GM23248 (cell line): Measurements from ENCODE around the gene LYPD6B.

Experiments
- EZH2 ChIP-seq: fragments of 200-600 bp; sonication (generic); IDR thresholded peaks from 2 replicates; pipeline ENCODE4 v1.6.1; 2018; ENCODE audit warnings: antibody characterized with exemption, mild to moderate bottlenecking; ENCODE audit not compliant: insufficient read depth, poor library complexity, severe bottlenecking
- EZH2phosphoT487 ChIP-seq: fragments of 200-600 bp; sonication (generic); IDR thresholded peaks from 2 replicates; pipeline ENCODE4 v1.6.1; 2018; ENCODE audit warnings: antibody characterized with exemption, moderate library complexity, mild to moderate bottlenecking, low read depth; ENCODE audit not compliant: insufficient read depth

- TF ChIP-seq EZH2 (no peak), EZH2phosphoT487 (no peak)
These were observed 39.7 kb upstream of the LYPD6B start for GRCh38 chr2:148998831-148999200.
